ENCODE measurements around the gene DNAI2. TPM values are rescaled to one million over a fixed set of nuclear protein-coding genes. Genes with fewer than 3 reads are reported as not detected.
A peak's percentile ranks its signal among the peaks of the same experiment; 100 is the strongest.

The DNAI2 gene
- polyA plus RNA-seq, 1 donor from 2014 or later: not detected

DNA sequence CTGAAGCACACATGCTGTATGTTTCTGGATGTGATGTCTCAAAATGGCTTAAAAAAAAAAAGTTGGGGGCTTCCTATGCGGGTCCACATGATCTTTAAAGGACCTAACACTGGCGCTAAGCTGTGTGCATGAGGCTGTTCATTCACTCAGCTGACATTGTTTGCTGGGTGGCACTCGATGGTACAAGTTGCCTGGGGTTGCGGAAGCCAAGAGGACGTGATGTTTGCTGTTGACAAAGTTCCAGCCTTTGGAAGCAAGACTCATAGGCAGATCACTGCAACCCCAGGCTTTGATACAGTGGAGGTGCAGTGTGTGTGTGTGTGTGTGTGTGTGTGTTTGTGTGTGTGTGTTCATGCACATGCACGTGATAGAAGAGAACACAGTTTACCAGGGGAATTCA, 29.5 kb upstream of the DNAI2 start:
- Histone ChIP-seq H4K20me1 (ENCODE audit: insufficient read depth) (no peaks in the 10 kb centered on the region), H3K27ac (ENCODE audit: low read length) (no peak overlapping the region), H3K4me3 (ENCODE audit: low read length) (no peak overlapping the region), H3K4me2 (ENCODE audit: low read length) (no peak overlapping the region), H3K79me2 (replicated peaks; ENCODE audit: insufficient read depth, low read length) (no peaks in the 10 kb centered on the region), H2AFZ (ENCODE audit: low read depth, low read length) (no peak overlapping the region), H3F3A (ENCODE audit: insufficient read depth, low read length, poor library complexity, severe bottlenecking) (no peaks in the 10 kb centered on the region), H3K27me3 (ENCODE audit: insufficient read depth, low read depth, low read length) (peaks cover 22% of the 10 kb centered on the region), H3K36me3 (ENCODE audit: insufficient read depth, low read length) (no peaks in the 10 kb centered on the region), H3K9me2 (ENCODE audit: insufficient read depth, low read length) (no peaks in the 10 kb centered on the region), H3K9me3 (ENCODE audit: low read length) (no peaks in the 10 kb centered on the region), H3K9ac (ENCODE audit: low read length) (no peak overlapping the region)
- TF ChIP-seq, protein P1, sequence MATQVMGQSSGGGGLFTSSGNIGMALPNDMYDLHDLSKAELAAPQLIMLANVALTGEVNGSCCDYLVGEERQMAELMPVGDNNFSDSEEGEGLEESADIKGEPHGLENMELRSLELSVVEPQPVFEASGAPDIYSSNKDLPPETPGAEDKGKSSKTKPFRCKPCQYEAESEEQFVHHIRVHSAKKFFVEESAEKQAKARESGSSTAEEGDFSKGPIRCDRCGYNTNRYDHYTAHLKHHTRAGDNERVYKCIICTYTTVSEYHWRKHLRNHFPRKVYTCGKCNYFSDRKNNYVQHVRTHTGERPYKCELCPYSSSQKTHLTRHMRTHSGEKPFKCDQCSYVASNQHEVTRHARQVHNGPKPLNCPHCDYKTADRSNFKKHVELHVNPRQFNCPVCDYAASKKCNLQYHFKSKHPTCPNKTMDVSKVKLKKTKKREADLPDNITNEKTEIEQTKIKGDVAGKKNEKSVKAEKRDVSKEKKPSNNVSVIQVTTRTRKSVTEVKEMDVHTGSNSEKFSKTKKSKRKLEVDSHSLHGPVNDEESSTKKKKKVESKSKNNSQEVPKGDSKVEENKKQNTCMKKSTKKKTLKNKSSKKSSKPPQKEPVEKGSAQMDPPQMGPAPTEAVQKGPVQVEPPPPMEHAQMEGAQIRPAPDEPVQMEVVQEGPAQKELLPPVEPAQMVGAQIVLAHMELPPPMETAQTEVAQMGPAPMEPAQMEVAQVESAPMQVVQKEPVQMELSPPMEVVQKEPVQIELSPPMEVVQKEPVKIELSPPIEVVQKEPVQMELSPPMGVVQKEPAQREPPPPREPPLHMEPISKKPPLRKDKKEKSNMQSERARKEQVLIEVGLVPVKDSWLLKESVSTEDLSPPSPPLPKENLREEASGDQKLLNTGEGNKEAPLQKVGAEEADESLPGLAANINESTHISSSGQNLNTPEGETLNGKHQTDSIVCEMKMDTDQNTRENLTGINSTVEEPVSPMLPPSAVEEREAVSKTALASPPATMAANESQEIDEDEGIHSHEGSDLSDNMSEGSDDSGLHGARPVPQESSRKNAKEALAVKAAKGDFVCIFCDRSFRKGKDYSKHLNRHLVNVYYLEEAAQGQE (IDR thresholded peaks at IDR 0.05; ENCODE audit: borderline replicate concordance): no peak
- TF ChIP-seq RAD21 (conservative IDR thresholded peaks at IDR 0.05) (no peak), CTCF (IDR thresholded peaks at IDR 0.05; ENCODE audit: poor library complexity, severe bottlenecking) (no peak), TAF1 (IDR thresholded peaks at IDR 0.05; ENCODE audit: low read depth) (no peak), MXI1 (conservative IDR thresholded peaks at IDR 0.05; ENCODE audit: poor library complexity, severe bottlenecking) (no peak), EP300 (conservative IDR thresholded peaks at IDR 0.05; ENCODE audit: poor library complexity, severe bottlenecking) (no peak), EZH2 (IDR thresholded peaks at IDR 0.05; ENCODE audit: borderline replicate concordance, insufficient read depth, low read length, poor library complexity, severe bottlenecking) (no peak), POLR2AphosphoS5 (IDR thresholded peaks at IDR 0.05) (no peak), SMC3 (conservative IDR thresholded peaks at IDR 0.05; ENCODE audit: poor library complexity) (no peak)

- no peaks in the 10 kb centered on the region for H4K20me1 ChIP-seq (ENCODE audit: insufficient read depth)
- no peak overlapping the region for H3K27ac ChIP-seq (ENCODE audit: low read length)
- no peaks in the 10 kb centered on the region for H3K36me3 ChIP-seq (ENCODE audit: insufficient read depth, low read length)
- H3K79me2 ChIP-seq (replicated peaks; ENCODE audit: insufficient read depth, low read length): no peaks in the 10 kb centered on the region
- peak overlapping the region; percentile 10 for H3K9ac ChIP-seq (ENCODE audit: low read length)
- H3K27me3 ChIP-seq (ENCODE audit: insufficient read depth, low read depth, low read length): peaks cover 22% of the 10 kb centered on the region
- no peak overlapping the region for H2AFZ ChIP-seq (ENCODE audit: low read depth, low read length)
- TF ChIP-seq SMC3 (conservative IDR thresholded peaks at IDR 0.05; ENCODE audit: poor library complexity): no peak
- peak; percentile 40 for TF ChIP-seq CTCF (IDR thresholded peaks at IDR 0.05; ENCODE audit: poor library complexity, severe bottlenecking)
- no peak overlapping the region for H3K4me2 ChIP-seq (ENCODE audit: low read length)
- H3K4me3 ChIP-seq (ENCODE audit: low read length): no peak overlapping the region
- H3K9me2 ChIP-seq (ENCODE audit: insufficient read depth, low read length): no peaks in the 10 kb centered on the region
- H3K9me3 ChIP-seq (ENCODE audit: low read length): no peaks in the 10 kb centered on the region
- no peaks in the 10 kb centered on the region for H3F3A ChIP-seq (ENCODE audit: insufficient read depth, low read length, poor library complexity, severe bottlenecking)
These were observed 28.7 kb upstream of the DNAI2 start for GRCh38 chr17:74245145-74245831.

All from neural cell (in vitro differentiated cells).